ENCODE results near the gene PFDN4. TPM values are rescaled to one million over a fixed set of nuclear protein-coding genes. Genes with fewer than 3 reads are reported as not detected.

The PFDN4 gene
- total and polyA plus RNA-seq, 2 donors (not counting 1 experiment from before 2014, with no cell fraction given), result 9.1 to 16.8 TPM

GRCh38 chr20:54188132-54188849 lies 19.6 kb upstream of the PFDN4 start:
- H3K4me3 ChIP-seq (ENCODE audit: control extremely low read depth in 1 of 5, extremely low read depth in 1 of 5, insufficient read depth in 1 of 5, low read depth in 2 of 5, low read length in 4 of 5), result no peak overlapping the region
- no peak for TF ChIP-seq EZH2 (IDR thresholded peaks at IDR 0.05; ENCODE audit: borderline replicate concordance, insufficient read depth, low read depth, low read length, poor library complexity, severe bottlenecking)
- no peak for TF ChIP-seq CTCF (IDR thresholded peaks at IDR 0.05)
- 86% methylated on average over 6 of the region's 11 CpGs for WGBS (ENCODE audit: insufficient coverage)
- Mint-ChIP-seq H3K9me3 (ENCODE audit: insufficient read depth) (no peaks in the 10 kb centered on the region), H3K4me1 (no peaks in the 10 kb centered on the region), H3K4me3 (no peak overlapping the region), H3K27ac (no peak overlapping the region), H3K27me3 (peaks cover 32% of the 10 kb centered on the region)
- DNase-seq, result no peak
- H4K20me1 ChIP-seq (ENCODE audit: control insufficient read depth, insufficient read depth, low read length, poor library complexity, severe bottlenecking), result no peaks in the 10 kb centered on the region
- no peak overlapping the region for H3K4me2 ChIP-seq (replicated peaks; ENCODE audit: low read depth, low read length, poor library complexity, severe bottlenecking)
- CTCF ChIA-PET, result interaction anchor here (2.0 kb wide), 1 partner anchor 12 kb away, joined by 10 read pairs; no protein-coding TSS in a partner anchor
- intact Hi-C loops (cut with micrococcal nuclease), result no loop called here
- H3K9me3 ChIP-seq (ENCODE audit: control extremely low read depth in 1 of 3, control insufficient read depth in 2 of 3, insufficient read depth in 1 of 3, low read length in 2 of 3), result no peaks in the 10 kb centered on the region
- no peaks in the 10 kb centered on the region for H3K4me1 ChIP-seq (ENCODE audit: control insufficient read depth in 2 of 2, insufficient read depth in 2 of 2, low read length in 2 of 2)
- H3K27ac ChIP-seq (ENCODE audit: low read length in 2 of 2), result no peak overlapping the region
- no peaks in the 10 kb centered on the region for H3K79me2 ChIP-seq (ENCODE audit: control insufficient read depth, insufficient read depth, low read length)
- H2AFZ ChIP-seq (ENCODE audit: insufficient read depth, low read depth, low read length, poor library complexity, severe bottlenecking), result no peak overlapping the region
- peaks cover 0 to 4% (median 3%) of the 10 kb centered on the region in 4 experiments for H3K27me3 ChIP-seq (replicated peaks in 1 of 4; ENCODE audit: control extremely low read depth in 1 of 4, control insufficient read depth in 3 of 4, insufficient read depth in 4 of 4, low read length in 3 of 4)
- no peak overlapping the region for H3K9ac ChIP-seq (ENCODE audit: low read length)
- H3K36me3 ChIP-seq (replicated peaks in 1 of 2; ENCODE audit: control extremely low read depth in 1 of 2, control insufficient read depth in 1 of 2, extremely low read depth in 1 of 2, insufficient read depth in 2 of 2, low read length in 1 of 2), result no peaks in the 10 kb centered on the region
- POLR2A ChIA-PET, result no interaction called here
- ATAC-seq (ENCODE audit: low read depth), result no peak

- intact Hi-C loops (cut with micrococcal nuclease), result no loop called here
- DNase-seq (no peak), ATAC-seq (ENCODE audit: low read depth) (no peak)
- Mint-ChIP-seq H3K4me1 (no peaks in the 10 kb centered on the region), H3K9me3 (ENCODE audit: insufficient read depth) (no peaks in the 10 kb centered on the region), H3K27ac (no peak overlapping the region), H3K4me3 (no peak overlapping the region), H3K27me3 (peaks cover 27% of the 10 kb centered on the region)
- H3K27me3 ChIP-seq (replicated peaks in 1 of 4; ENCODE audit: control extremely low read depth in 1 of 4, control insufficient read depth in 3 of 4, insufficient read depth in 4 of 4, low read length in 3 of 4), result peaks cover 0 to 4% (median 2%) of the 10 kb centered on the region in 4 experiments
- no peak overlapping the region for H2AFZ ChIP-seq (ENCODE audit: insufficient read depth, low read depth, low read length, poor library complexity, severe bottlenecking)
- ChIA-PET POLR2A (no interaction called here), CTCF (no interaction called here)
- no peak overlapping the region for H3K4me3 ChIP-seq (ENCODE audit: control extremely low read depth in 1 of 5, extremely low read depth in 1 of 5, insufficient read depth in 1 of 5, low read depth in 2 of 5, low read length in 4 of 5)
- H3K4me1 ChIP-seq (ENCODE audit: control insufficient read depth in 2 of 2, insufficient read depth in 2 of 2, low read length in 2 of 2), result no peaks in the 10 kb centered on the region
- WGBS (ENCODE audit: insufficient coverage), result no CpG with 5 or more reads among the region's 2 CpGs
- no peaks in the 10 kb centered on the region for H4K20me1 ChIP-seq (ENCODE audit: control insufficient read depth, insufficient read depth, low read length, poor library complexity, severe bottlenecking)
- no peaks in the 10 kb centered on the region for H3K9me3 ChIP-seq (ENCODE audit: control extremely low read depth in 1 of 3, control insufficient read depth in 2 of 3, insufficient read depth in 1 of 3, low read length in 2 of 3)
- H3K79me2 ChIP-seq (ENCODE audit: control insufficient read depth, insufficient read depth, low read length), result no peaks in the 10 kb centered on the region
- no peak overlapping the region for H3K9ac ChIP-seq (ENCODE audit: low read length)
- H3K4me2 ChIP-seq (replicated peaks; ENCODE audit: low read depth, low read length, poor library complexity, severe bottlenecking), result no peak overlapping the region
- H3K36me3 ChIP-seq (replicated peaks in 1 of 2; ENCODE audit: control extremely low read depth in 1 of 2, control insufficient read depth in 1 of 2, extremely low read depth in 1 of 2, insufficient read depth in 2 of 2, low read length in 1 of 2), result no peaks in the 10 kb centered on the region
- TF ChIP-seq EZH2 (IDR thresholded peaks at IDR 0.05; ENCODE audit: borderline replicate concordance, insufficient read depth, low read depth, low read length, poor library complexity, severe bottlenecking), result no peak
- no peak for TF ChIP-seq CTCF (IDR thresholded peaks at IDR 0.05)
- H3K27ac ChIP-seq (ENCODE audit: low read length in 2 of 2), result no peak overlapping the region
Observed at GRCh38 chr20:54189630-54190029, 18.3 kb upstream of the PFDN4 start.
